Activated T-cell treated with anti-CD3 and anti-CD28 coated beads for 48 hours (primary cell): ENCODE measurements around the gene GDI2.
"Not testable (repeated sequence)": the region's sequence is repeated elsewhere in the genome, so short reads cannot be mapped to it uniquely, and the experiment has no call there.

Experiments
- DNase-seq: peaks from one replicate; pipeline ENCODE4 v3.0.0-alpha.2; 2020; ENCODE audit warnings: low read depth

The GDI2 gene

GRCh38 chr10:5782174-5782573, 31.1 kb downstream of the GDI2 start:
- no peak for DNase-seq

- DNase-seq, result no peak
Observed at GRCh38 chr10:5779730-5780129, 33.5 kb downstream of the GDI2 start.

- not testable (repeated sequence) for DNase-seq
Observed at GRCh38 chr10:5777758-5778157, 35.5 kb downstream of the GDI2 start.

- DNase-seq, result no peak
Observed at GRCh38 chr10:5776881-5777197, 36.4 kb downstream of the GDI2 start.

GRCh38 chr10:5776136-5776880, 36.9 kb downstream of the GDI2 start:
- no peak for DNase-seq

- DNase-seq, result peak; percentile 61
Observed at GRCh38 chr10:5775685-5776084, 37.5 kb downstream of the GDI2 start.

GRCh38 chr10:5774987-5775620, 38.1 kb downstream of the GDI2 start:
- no peak for DNase-seq

GRCh38 chr10:5766189-5766588, 47.0 kb downstream of the GDI2 start:
- DNase-seq, result no peak

- no peak for DNase-seq
Observed at GRCh38 chr10:5765617-5766016, 47.6 kb downstream of the GDI2 start.

GRCh38 chr10:5764422-5765297, 48.6 kb downstream of the GDI2 start:
- DNase-seq, result no peak

- no peak for DNase-seq
Observed at GRCh38 chr10:5762531-5762930, 50.7 kb downstream of the GDI2 start.

- no peak for DNase-seq
Observed at GRCh38 chr10:5761220-5761619, 52.0 kb downstream of the GDI2 start.

GRCh38 chr10:5760515-5760914, 52.7 kb downstream of the GDI2 start:
- no peak for DNase-seq

GRCh38 chr10:5758927-5759326, 54.3 kb downstream of the GDI2 start:
- no peak for DNase-seq

GRCh38 chr10:5757766-5758517, 55.3 kb downstream of the GDI2 start:
- no peak for DNase-seq

- DNase-seq, result no peak
Observed at GRCh38 chr10:5752301-5752871, 60.8 kb downstream of the GDI2 start.

GRCh38 chr10:5751601-5752253, 61.5 kb downstream of the GDI2 start:
- no peak for DNase-seq

GRCh38 chr10:5748394-5748803, 64.8 kb downstream of the GDI2 start:
- no peak for DNase-seq

GRCh38 chr10:5746197-5746596, 67.0 kb downstream of the GDI2 start:
- no peak for DNase-seq

GRCh38 chr10:5744849-5745248, 68.4 kb downstream of the GDI2 start:
- no peak for DNase-seq

- DNase-seq, result no peak
Observed at GRCh38 chr10:5743736-5744135, 69.5 kb downstream of the GDI2 start.
